ENCODE measurements around the gene MAPT.
"Not testable (repeated sequence)": the region's sequence is repeated elsewhere in the genome, so short reads cannot be mapped to it uniquely, and the experiment has no call there.

The MAPT gene

DNA sequence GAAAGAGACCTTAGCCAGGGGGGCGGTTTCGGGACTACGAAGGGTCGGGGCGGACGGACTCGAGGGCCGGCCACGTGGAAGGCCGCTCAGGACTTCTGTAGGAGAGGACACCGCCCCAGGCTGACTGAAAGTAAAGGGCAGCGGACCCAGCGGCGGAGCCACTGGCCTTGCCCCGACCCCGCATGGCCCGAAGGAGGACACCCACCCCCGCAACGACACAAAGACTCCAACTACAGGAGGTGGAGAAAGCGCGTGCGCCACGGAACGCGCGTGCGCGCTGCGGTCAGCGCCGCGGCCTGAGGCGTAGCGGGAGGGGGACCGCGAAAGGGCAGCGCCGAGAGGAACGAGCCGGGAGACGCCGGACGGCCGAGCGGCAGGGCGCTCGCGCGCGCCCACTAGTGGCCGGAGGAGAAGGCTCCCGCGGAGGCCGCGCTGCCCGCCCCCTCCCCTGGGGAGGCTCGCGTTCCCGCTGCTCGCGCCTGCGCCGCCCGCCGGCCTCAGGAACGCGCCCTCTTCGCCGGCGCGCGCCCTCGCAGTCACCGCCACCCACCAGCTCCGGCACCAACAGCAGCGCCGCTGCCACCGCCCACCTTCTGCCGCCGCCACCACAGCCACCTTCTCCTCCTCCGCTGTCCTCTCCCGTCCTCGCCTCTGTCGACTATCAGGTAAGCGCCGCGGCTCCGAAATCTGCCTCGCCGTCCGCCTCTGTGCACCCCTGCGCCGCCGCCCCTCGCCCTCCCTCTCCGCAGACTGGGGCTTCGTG, at the start of gene MAPT:
Gene MAPT (plus strand): TSS at position 533 of the 763 bp plus-strand sequence. CDS start 67,784 bp downstream, outside the sequence.
- DNase-seq, result peak; percentile 73 to 79

DNA sequence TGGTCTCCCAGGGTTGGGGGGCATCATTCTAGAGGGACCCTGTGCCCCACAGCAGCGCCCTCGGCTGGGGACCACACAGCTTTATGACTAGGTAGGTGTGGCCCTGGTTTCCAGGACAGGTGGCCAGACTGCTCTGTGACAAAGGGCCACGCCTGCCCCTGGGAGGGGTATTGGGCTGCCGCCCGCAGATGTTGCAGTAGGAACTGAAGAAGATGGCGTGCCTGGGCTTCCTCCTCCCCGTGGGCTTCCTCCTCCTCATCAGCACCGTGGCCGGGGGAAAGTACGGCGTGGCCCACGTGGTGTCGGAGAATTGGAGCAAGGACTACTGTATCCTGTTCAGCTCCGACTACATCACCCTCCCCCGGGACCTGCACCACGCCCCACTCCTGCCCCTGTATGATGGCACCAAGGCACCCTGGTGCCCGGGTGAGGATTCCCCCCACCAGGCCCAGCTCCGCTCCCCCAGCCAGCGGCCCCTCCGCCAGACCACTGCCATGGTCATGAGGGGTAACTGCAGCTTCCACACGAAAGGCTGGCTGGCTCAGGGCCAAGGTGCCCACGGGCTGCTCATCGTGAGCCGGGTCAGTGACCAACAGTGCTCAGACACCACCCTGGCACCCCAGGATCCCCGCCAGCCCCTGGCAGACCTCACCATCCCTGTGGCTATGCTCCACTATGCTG, 49.5 kb upstream of the MAPT start, which contains the start of gene SPPL2C:
Gene SPPL2C (plus strand): TSS at position 187 of the 681 bp plus-strand sequence. CDS start 26 bp downstream, at position 213.
- no peak for DNase-seq

DNA sequence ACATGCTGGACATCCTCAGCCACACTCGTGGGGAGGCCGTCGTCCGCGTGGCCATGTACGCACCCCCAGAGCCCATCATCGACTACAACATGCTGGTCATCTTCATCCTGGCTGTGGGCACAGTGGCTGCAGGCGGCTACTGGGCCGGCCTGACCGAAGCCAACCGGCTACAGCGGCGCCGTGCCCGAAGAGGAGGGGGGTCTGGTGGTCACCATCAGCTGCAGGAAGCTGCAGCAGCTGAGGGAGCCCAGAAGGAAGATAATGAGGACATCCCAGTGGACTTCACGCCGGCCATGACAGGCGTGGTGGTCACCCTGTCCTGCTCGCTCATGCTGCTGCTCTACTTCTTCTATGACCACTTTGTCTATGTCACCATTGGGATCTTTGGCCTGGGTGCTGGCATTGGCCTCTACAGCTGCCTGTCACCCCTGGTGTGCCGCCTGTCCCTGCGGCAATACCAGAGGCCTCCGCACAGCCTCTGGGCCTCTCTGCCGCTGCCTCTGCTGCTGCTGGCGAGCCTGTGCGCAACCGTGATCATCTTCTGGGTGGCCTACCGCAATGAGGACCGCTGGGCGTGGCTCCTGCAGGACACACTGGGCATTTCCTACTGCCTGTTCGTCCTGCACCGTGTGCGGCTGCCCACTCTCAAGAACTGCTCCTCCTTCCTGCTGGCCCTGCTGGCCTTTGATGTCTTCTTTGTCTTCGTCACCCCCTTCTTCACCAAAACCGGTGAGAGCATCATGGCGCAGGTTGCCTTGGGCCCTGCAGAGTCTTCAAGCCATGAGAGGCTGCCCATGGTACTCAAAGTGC, 48.8 kb upstream of the MAPT start:
- no peak for DNase-seq

DNA sequence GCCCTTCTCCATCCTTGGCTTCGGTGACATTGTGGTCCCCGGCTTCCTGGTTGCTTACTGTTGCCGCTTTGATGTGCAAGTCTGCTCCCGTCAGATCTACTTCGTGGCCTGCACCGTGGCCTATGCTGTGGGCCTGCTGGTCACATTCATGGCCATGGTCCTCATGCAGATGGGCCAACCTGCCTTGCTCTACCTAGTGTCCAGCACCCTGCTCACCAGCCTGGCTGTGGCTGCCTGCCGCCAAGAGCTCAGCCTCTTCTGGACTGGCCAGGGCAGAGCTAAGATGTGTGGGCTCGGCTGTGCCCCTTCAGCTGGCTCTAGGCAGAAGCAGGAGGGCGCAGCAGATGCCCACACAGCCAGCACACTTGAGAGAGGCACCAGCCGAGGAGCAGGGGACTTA, 48.1 kb upstream of the MAPT start:
- no peak for DNase-seq

DNA sequence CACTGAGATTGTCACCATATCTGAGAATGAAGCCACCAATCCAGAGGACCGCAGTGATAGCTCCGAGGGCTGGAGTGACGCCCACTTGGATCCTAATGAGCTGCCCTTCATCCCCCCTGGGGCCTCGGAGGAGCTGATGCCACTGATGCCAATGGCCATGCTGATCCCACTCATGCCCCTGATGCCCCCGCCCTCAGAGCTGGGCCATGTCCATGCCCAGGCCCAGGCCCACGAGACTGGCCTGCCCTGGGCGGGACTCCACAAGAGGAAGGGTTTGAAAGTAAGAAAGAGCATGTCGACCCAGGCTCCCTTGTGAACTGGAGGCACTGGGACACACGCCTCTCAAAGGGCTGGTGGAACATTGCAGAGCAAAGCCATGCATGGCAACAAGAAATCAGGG, 47.7 kb upstream of the MAPT start:
- DNase-seq, result no peak

DNA sequence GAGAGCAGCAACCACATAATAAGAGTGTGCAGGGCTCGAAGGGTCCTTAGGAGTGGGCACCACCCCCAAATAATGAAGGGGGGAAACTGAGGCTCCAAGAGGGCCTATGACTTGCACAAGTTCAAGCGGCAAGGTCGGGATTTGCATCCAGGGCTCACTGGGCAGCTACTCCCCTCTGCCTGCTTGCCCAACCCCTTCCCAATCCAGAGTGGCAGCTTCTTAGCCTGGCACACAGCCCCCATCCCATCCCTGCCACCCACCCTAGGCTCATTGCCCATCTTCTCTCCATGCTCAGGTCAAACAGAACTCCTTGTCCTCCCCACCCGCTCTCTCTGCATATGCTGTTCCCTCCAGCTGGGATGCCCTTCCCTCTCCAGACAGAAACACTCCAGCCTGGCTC, 47.3 kb upstream of the MAPT start:
- no peak for DNase-seq

DNA sequence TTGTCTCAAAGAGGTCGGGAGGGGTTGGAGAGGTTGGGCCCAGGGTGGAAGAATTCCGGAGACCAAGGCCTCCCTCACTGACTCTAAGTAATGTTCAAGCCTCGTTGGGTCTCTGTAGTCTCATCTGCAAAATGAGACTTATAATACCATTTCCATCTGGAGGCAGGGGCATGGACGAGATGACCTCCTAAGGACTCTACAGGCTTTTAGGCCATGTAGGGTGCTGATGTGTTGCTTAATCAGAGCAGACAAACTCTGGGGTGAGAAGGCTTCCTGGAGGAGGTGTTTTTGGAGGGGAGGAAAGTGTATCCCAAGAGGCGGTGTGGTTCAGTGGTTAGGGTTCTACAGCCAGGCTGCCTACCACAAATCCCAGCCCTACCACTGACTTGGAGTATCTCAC, 46.6 kb upstream of the MAPT start:
- no peak for DNase-seq

DNA sequence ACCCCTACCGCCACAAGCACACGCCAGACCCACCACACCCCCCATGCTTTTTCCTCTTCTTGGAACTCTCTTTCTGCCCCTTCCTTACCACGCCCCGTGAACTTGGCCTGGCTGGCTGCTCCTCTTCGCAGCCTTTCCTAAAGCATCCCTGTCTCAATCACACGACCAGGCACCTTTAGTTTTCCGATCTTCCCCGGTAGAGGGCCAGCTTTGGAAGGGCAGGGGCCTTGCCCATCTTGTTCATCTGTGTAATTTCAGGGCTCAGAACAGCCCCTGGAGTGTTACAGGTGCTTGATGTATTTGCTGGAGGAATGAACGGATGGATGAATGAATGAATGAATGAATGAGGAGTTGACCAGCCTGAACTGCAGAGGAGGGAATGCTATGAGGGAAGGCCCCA, 45.9 kb upstream of the MAPT start:
- DNase-seq, result no peak

DNA sequence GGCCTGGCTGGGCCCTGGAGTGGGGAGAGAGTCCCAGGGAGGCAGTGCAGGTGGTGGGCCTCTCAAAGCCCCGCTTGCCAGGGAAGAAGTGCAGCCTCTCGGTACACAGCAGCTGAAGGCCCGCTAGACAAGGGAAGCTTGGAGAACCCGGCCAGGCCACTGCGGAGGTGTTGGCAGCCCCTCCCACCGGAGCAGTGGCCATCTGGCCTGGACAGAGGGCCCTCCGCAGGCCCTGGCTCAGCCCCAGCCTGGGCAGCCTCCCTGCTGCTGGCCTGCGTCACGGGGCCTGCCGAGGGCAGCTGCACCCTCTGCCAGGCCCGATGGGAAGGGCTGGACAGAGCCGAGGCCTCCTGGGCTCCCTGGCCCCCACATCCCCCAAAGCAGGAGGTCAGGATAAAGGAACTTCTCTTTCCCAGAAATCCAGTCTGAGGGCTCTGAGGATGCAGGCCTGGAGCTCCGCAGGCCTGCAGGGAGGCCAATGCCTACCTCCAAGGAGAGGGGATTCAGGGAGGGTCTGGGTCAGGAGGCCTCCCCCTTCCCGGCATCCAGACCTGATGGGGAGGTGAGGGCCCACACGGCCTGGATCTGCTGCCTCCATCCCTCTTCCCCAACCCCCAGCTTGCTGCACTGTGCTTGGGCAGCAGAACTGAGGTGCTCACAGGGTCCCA, 45.4 kb upstream of the MAPT start:
- no peak for DNase-seq

DNA sequence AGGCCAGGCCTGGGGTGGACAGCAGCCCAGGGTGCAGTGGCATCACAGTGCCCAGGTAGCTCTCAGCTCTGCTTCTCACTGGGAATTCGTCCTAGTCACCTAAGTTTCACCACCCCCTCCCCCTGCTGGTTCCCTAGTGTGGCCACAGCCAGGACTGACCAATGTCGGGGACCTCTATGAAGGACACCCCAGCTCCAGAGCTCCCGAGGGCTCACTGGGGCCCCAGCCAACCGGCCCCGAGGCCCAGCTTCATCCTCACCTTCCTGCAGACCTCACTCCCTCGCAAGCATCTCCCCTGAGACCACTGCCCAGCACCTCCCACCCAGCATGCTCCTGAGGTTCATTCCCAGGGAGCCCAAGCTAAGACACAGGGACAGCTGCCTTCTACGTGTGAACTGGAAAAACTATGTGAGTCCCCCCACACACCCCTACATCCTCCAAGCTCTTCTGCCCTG, 44.8 kb upstream of the MAPT start:
- DNase-seq, result no peak

DNA sequence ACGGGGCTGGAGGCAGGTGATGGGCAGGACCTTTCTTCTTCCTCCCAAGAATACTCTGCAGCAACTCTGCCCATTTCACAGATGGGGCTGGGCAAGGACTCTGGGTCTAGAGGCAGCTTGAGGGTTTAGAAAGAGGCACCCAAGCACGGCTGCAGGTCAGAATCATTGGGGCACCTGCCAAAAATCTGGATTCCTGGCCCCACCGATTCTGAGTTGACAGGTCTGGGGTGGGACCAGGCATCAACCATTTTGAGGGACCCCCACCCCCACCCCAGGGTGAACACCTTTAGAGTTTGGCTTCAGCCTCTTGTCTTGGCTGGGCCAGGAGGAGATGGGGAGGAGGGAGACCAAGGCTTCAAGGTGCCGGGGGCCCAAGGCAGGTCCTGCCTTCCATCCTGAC, 44.3 kb upstream of the MAPT start:
- DNase-seq, result no peak

DNA sequence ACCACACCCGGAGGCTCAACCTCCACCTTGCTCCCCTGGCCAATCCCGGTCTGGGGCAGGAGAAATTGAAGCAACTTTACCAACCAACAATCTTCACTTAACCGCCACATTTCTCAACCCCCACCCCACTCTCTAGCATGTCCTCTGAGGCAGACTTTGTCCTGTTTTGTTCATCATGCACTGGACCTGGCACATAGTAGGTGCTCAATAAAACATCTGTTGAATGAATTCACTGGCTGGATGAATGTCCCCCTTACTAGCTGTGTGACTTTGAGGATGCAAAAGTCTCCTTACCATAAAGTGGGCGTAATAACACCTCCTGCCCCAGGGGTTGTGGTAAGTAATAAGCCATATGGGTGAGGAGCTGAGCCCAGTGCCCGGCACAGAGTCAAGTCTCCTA, 43.9 kb upstream of the MAPT start:
- no peak for DNase-seq

DNA sequence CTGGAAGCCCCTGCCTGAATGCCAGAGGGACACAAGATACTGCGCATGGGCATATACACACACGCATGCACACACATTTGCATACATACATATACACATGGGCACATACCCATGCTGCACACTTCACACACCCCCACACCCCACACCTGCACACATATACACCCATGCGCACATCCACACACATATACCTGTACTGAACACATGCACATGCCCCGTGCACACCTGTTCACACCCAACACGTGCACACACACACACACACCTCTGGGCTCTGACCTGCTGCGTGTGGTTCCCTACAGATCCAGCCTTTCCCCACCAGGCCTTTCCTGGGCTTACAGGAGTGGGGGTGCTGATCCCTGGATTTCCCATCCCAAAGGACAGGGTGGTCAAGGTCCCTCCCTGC, 43.3 kb upstream of the MAPT start:
- no peak for DNase-seq

DNA sequence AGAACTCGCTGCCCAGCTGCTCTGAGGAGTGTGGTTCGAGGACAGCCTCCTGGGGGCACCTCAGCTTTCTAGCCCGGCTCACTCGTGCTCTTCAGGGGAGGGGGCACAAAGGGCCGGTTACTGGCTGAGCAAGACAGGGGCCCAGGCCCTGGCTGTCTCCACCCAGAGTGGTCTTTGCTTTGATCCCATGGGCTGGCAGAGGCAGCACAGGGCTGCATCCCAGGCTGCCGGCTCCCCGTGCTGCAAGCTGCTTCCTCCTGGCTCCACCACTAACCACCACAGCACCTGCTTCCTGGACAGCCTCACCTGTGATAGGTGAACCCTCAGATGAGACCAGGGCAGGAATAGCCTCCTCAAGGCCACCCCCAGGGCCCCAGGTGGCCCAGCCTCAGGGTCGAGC, 42.9 kb upstream of the MAPT start:
- no peak for DNase-seq

DNA sequence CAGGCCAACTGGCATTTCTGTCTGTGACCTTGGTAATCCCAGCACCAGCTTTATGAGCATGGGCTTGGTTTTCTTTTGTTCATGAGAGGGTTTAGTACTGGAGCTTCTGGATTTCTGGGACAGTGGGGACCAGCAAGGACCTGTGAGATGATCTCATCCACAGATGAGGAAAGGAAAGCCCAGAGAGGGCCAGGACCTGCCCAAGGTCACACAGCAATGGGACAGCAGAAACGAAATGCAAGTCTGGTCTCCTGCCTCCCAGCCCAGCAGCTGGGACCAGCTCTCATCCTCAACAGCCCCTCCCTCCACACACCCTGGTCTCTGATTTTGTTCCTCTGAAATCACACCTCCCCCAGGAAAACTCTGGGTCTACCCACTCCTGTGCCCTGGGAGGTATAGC, 42.5 kb upstream of the MAPT start:
- DNase-seq, result no peak

DNA sequence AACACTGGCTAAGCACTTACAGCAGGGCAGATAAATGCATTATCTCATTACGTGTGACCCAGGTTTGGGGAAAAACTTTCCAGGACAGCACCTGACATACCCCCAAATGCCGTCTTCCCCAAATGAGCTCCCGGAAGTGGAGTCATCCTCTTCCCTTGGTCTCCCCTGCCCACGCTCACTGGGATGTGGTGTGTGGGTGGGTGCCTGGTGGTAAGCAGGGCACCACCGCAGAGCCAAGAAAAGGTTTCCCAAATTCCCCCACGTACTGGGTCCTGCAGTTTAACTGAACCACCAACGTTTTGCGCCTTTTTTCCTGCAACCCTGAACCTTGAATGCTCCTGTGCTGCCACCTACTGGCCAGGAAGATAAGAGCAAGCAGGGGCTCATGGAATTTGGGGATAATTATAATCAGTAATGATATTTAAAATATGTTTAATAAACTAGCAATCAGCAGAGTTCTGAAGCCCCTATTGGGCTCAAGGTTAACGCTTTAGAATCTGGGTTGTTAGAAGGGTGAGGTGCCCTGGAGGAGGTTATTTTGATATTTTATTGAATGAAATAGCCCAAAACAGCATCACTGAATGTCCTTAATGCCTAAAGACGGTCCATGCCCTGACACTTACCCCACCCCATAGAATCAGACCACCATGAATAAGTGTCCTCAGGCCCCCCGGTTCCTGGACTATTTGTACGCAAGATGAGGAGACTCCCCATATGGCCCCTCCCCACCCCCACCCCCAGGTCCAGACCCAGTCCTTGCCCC, 41.6 kb upstream of the MAPT start:
- DNase-seq, result peak; percentile 51 to 59

DNA sequence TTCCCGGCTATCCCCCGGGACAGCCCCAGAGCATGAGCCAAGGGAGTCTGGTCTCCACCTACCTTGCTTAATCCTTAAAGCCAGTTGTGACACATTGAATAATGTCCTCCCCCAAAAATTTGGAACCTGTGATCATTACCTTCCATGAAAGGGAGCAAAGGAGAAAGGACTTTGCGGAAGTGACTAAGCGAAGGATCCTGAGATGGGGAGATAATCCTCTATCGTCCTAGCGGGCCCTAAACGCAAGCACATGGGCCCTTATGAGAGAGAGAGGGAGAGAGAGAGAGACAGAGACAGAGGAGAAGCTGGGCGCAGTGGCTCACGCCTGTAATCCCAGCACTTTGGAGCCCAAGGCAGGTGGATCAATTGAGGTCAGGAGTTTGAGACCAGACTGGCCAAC, 40.1 kb upstream of the MAPT start:
- DNase-seq, result no peak

DNA sequence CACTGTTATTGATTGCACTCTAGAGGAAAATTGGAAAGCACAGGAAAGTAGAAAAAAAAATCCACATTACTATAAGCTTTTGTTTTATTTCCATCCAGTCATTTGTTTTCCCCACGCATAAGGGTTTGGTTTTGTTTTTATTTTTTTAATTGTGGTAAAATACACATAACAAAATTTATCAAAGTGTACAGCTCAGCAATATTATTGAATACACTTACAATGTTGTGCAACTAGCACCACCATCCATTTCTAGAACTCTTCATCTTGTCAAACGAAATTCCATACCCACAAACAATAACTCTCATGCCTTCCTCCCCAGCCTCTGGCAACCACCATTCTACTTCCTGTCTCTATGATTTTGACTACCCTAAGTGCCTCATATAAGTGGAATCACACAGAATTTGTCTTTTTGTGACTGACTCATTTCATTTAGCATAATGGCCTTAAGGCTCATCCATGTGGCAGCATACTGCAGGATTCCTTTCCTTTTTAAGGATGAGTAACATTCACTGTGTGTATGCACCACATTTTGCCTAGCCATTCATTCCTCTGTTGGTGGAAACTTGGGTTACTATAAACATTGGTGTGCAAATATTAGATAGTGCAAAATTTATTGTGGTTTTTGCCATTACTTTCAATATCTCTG, 38.5 kb upstream of the MAPT start:
- no peak for DNase-seq

DNA sequence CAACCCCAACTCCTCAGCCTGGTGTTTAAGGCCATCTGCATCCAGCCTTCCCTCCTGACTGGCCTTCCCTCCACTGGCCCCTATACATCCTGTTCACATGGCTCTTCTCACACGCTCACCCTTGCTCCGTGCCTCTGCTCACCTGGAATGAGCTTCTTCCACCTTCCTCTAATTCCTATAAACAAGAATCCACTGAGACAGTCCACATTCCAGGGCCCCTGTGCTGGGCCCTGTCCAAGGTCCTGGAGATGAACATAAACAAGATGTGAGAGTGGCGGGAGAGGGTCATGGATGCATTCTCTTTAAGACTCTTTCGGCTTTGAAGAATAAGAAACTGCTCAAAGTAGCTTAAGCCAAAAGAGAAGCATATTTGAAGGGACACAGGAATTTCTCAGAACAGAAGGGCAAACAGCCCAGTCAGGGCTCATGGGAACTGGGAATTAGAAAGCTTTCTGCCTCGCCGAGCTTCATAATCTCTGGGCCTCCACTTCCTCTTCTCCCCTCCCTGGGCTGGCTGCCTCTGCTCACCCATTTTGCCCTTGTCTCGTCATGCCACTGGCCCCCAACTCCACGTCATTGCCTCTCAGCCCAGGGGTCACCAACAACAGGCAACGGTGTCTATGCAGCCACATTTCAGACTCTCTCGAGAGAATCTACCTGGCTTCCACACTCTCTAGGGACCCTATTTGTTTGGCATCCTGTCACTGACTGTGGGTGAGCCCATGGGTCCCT, 36.2 kb upstream of the MAPT start:
- DNase-seq, result no peak

DNA sequence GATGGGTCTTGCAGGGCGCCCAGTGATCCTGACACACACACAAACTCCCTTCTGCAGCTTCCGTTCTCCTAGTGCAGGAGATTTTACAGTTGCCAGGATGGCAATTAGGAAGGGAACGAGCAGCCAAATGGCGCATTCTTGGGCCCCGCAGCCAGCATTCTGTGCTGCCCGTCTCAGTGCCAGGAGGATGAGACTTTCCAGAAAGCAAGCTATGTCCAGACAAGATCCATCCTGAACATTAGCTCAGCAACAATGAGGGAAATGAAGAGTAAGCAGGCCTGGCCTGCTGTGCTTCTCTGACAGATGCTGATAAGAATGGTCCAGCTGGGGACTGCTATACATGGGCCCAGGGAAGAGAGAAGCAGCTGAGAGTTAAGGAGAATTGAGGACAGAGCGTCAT, 33.2 kb upstream of the MAPT start:
- no peak for DNase-seq

DNA sequence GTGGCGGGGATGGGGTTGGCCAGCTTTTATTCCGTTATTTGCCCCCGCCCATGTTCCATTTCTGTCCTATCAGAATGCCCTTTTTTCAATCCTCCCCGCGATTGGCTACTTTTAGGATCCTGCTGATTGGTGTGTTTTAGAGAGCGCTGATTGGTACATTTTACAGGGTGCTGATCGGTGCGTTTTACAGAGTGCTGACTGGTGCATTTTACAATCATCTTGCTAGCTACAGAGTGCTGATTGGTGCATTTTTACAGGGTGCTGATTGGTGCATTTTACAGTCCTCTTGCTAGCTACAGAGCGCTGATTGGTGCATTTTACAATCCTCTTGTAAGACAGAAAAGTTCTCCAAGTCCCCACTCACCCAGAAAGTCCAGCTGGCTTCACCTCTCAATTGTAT, 32.2 kb upstream of the MAPT start:
- not testable (repeated sequence) for DNase-seq

Data from activated CD4-positive, alpha-beta T cell treated with anti-CD3 and anti-CD28 coated beads, Interleukin-2, amount 50 U/mL, for 4 hours (primary cell).